Measurements from ENCODE around the gene RAB13.
"Not testable (repeated sequence)": the region's sequence is repeated elsewhere in the genome, so short reads cannot be mapped to it uniquely, and the experiment has no call there.

The RAB13 gene

GRCh38 chr1:153985941-153986761, at the start of gene RAB13:
RAB13 (minus strand) TSS chr1:153986339; CDS start chr1:153986236, 103 bp downstream.
- TF ChIP-seq ZNF274 (IDR thresholded peaks at IDR 0.05; ENCODE audit: low read depth, low read length): no peak
- peak within 1 kb of the TSS; percentile 79 for H3K4me3 ChIP-seq (ENCODE audit: low read length)

GRCh38 chr1:154033697-154034096, 47.6 kb upstream of the RAB13 start:
- H3K4me3 ChIP-seq (ENCODE audit: low read length): not testable (repeated sequence)

- TF ChIP-seq ZNF274 (IDR thresholded peaks at IDR 0.05; ENCODE audit: low read depth, low read length): no peak
- H3K4me3 ChIP-seq (ENCODE audit: low read length): no peak overlapping the region
Measured at GRCh38 chr1:154019940-154020339, 33.8 kb upstream of the RAB13 start.

GRCh38 chr1:154019269-154019668, 33.1 kb upstream of the RAB13 start:
- no peak for TF ChIP-seq ZNF274 (IDR thresholded peaks at IDR 0.05; ENCODE audit: low read depth, low read length)

DNA sequence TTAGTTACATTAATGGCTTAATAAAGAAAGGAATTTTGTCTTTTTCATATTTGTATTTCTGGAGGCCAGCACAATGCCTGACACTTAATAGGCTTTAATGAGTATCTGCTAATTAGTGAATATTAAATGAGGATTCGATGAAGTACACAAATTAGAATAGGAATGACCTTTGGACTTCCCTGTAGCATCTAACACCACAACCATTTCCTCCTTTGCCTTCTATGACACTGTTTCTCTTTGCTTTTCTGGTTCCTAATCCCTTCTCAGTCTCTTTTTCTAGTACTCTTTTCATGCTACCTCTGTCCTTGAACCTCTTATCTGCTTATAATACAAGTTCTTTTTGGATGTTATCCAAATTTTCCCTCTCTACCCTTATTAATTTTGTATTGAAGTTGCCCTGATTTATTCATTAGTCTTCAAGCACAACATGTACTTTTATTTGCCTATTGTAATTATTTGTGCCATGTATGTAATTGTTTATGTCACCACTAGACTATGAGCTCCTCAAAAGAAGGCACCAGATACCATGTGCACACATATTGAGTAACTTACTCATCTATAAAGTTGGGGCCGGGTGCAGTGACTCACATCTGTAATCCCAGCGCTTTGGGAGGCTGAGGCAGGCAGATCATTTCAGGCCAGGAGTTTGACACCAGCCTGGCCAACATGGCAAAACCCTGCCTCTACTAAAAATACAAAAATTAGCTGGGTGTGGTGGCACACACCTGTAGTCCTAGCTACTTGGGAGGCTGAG, 28.2 kb upstream of the RAB13 start:
- TF ChIP-seq ZNF274 (IDR thresholded peaks at IDR 0.05; ENCODE audit: low read depth, low read length): no peak
- H3K4me3 ChIP-seq (ENCODE audit: low read length): no peak overlapping the region

More at GRCh38 chr1:154019269-154019668, 33.1 kb upstream of the RAB13 start:
- no peak overlapping the region for H3K4me3 ChIP-seq (ENCODE audit: low read length)

DNA sequence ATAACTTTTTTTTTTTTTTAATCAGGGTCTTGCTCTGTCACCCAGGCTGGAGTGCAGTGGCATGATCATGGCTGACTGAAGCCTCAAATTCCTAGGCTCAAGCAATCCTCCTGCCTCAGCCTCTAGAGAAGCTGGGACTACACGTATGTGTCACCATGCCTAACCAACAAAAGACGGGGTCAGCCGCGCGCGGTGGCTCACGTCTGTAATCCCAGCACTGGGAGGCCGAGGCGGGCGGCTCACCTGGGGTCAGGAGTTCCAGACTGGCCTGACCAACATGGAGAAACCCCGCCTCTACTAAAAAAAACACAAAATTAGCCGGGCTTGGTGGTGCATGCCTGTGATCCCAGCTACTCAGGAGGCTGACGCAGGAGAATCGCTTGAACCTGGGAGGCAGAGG, 26.4 kb upstream of the RAB13 start:
- not testable (repeated sequence) for H3K4me3 ChIP-seq (ENCODE audit: low read length)

- no peak overlapping the region for H3K4me3 ChIP-seq (ENCODE audit: low read length)
- TF ChIP-seq ZNF274 (IDR thresholded peaks at IDR 0.05; ENCODE audit: low read depth, low read length): no peak
Measured at GRCh38 chr1:154012129-154012528, 26.0 kb upstream of the RAB13 start.

DNA sequence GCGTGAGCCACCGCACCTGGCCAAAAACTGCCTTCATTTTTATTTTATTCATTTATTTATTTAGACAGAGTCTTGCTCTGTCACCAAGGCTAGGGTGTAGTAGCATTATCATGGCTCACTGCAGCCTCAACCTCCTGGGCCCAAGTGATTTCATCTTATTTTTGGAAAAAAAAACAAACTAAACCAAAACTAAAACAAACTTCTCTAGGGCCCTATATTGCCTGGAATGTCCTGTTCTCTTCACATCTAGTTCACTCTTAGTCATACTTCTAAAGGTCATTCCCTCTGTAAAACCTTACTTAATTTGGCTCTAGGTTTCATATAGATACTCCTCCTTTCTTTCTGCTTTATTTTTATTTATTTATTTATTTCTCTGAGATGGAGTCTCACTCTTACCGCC, 20.0 kb upstream of the RAB13 start:
- TF ChIP-seq ZNF274 (IDR thresholded peaks at IDR 0.05; ENCODE audit: low read depth, low read length): no peak
- no peak overlapping the region for H3K4me3 ChIP-seq (ENCODE audit: low read length)

- no peak for TF ChIP-seq ZNF274 (IDR thresholded peaks at IDR 0.05; ENCODE audit: low read depth, low read length)
- H3K4me3 ChIP-seq (ENCODE audit: low read length): no peak overlapping the region
Measured at GRCh38 chr1:154000420-154000819, 14.3 kb upstream of the RAB13 start.

GRCh38 chr1:153996882-153997281, 10.7 kb upstream of the RAB13 start:
- not testable (repeated sequence) for H3K4me3 ChIP-seq (ENCODE audit: low read length)

- TF ChIP-seq ZNF274 (IDR thresholded peaks at IDR 0.05; ENCODE audit: low read depth, low read length): no peak
- H3K4me3 ChIP-seq (ENCODE audit: low read length): no peak overlapping the region
Measured at GRCh38 chr1:153995640-153996039, 9.5 kb upstream of the RAB13 start.

GRCh38 chr1:153995202-153995601, 9.1 kb upstream of the RAB13 start:
- TF ChIP-seq ZNF274 (IDR thresholded peaks at IDR 0.05; ENCODE audit: low read depth, low read length): no peak

DNA sequence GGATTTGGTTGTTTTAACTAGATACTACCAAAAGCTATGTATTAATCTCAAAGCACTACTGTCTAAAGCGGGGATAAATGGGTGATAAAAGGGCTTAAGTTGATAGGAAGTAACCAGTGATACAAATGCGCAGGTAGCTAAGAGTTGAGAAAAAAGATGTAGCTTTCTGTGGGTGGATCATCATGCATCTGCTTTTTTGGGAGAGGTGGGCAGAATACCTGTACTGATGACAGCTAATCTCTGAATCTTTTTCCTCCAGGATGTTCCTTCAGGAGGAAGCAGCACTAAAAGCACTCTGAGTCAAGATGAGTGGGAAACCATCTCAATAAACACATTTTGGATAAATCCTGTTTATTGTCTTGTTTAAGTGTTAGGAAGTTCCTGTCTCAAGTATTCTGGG, 5.7 kb upstream of the RAB13 start:
- TF ChIP-seq ZNF274 (IDR thresholded peaks at IDR 0.05; ENCODE audit: low read depth, low read length): no peak
- peak overlapping the region; percentile 67 for H3K4me3 ChIP-seq (ENCODE audit: low read length)

More at GRCh38 chr1:153995202-153995601, 9.1 kb upstream of the RAB13 start:
- no peak overlapping the region for H3K4me3 ChIP-seq (ENCODE audit: low read length)

DNA sequence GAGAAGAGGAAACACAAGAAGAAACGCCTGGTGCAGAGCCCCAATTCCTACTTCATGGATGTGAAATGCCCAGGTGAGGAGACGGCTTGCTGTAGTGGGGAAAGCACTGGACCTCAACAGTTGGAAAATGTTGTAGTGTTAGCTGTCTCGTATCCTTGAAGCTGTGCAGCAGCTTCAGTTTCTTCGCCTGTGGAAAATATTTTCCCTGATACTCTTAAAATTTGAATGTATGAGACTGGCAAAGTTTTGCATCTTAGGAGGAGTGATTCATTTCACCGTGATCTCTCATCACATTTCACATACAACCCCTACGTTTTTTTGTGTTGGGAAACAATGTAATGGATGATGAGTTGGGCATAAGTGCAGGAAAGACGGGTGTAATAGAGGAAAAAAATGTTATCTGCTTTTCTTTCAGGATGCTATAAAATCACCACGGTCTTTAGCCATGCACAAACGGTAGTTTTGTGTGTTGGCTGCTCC, 5.1 kb upstream of the RAB13 start:
- TF ChIP-seq ZNF274 (IDR thresholded peaks at IDR 0.05; ENCODE audit: low read depth, low read length): no peak
- peak overlapping the region; percentile 67 for H3K4me3 ChIP-seq (ENCODE audit: low read length)

Measured in GM08714 (cell line).